ENCODE results near the gene PIP4K2B. TPM values are rescaled to one million over a fixed set of nuclear protein-coding genes. Genes with fewer than 3 reads are reported as not detected.

PIP4K2B gene
- total RNA-seq, 1 experiment from 2014 or later: 28.0 TPM

GRCh38 chr17:38766341-38766740 lies 33.0 kb downstream of the PIP4K2B start:
- TF ChIP-seq EZH2 (IDR thresholded peaks at IDR 0.05; ENCODE audit: borderline replicate concordance, low read depth, low read length, poor library complexity, severe bottlenecking): no peak
- TF ChIP-seq, protein P1, sequence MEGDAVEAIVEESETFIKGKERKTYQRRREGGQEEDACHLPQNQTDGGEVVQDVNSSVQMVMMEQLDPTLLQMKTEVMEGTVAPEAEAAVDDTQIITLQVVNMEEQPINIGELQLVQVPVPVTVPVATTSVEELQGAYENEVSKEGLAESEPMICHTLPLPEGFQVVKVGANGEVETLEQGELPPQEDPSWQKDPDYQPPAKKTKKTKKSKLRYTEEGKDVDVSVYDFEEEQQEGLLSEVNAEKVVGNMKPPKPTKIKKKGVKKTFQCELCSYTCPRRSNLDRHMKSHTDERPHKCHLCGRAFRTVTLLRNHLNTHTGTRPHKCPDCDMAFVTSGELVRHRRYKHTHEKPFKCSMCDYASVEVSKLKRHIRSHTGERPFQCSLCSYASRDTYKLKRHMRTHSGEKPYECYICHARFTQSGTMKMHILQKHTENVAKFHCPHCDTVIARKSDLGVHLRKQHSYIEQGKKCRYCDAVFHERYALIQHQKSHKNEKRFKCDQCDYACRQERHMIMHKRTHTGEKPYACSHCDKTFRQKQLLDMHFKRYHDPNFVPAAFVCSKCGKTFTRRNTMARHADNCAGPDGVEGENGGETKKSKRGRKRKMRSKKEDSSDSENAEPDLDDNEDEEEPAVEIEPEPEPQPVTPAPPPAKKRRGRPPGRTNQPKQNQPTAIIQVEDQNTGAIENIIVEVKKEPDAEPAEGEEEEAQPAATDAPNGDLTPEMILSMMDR (conservative IDR thresholded peaks at IDR 0.05; ENCODE audit: low read depth, low read length): no peak
- DNase-seq (ENCODE audit: low spot score): no peak
- no peaks in the 10 kb centered on the region for H3K27me3 ChIP-seq (replicated peaks; ENCODE audit: insufficient read depth, low read depth, low read length, poor library complexity)
- ChIA-PET CTCF (no interaction called here), POLR2A (ENCODE audit: low non-redundant PET) (no interaction called here)
- BruUV-seq (replicated peaks): no TSS peak
- intact Hi-C loops (cut with micrococcal nuclease; ENCODE audit: unreplicated experiment): no loop called here
- no peaks in the 10 kb centered on the region for H3K4me1 ChIP-seq (ENCODE audit: insufficient read depth, low read length, poor library complexity, severe bottlenecking)
- H3K9me3 ChIP-seq (ENCODE audit: low read depth, low read length, poor library complexity, severe bottlenecking): no peaks in the 10 kb centered on the region
- H3K27ac ChIP-seq (ENCODE audit: low read depth, low read length, poor library complexity, severe bottlenecking): no peak overlapping the region
- no peak overlapping the region for H3K4me3 ChIP-seq (ENCODE audit: low read depth, low read length, poor library complexity, severe bottlenecking)
- H3K36me3 ChIP-seq (ENCODE audit: insufficient read depth, low read length, poor library complexity, severe bottlenecking): peaks cover 4% of the 10 kb centered on the region

GRCh38 chr17:38762231-38762630 lies 37.1 kb downstream of the PIP4K2B start:
- Histone ChIP-seq H3K9me3 (ENCODE audit: low read depth, low read length, poor library complexity, severe bottlenecking) (no peaks in the 10 kb centered on the region), H3K4me1 (ENCODE audit: insufficient read depth, low read length, poor library complexity, severe bottlenecking) (no peaks in the 10 kb centered on the region), H3K4me3 (ENCODE audit: low read depth, low read length, poor library complexity, severe bottlenecking) (no peak overlapping the region), H3K27ac (ENCODE audit: low read depth, low read length, poor library complexity, severe bottlenecking) (no peak overlapping the region), H3K27me3 (replicated peaks; ENCODE audit: insufficient read depth, low read depth, low read length, poor library complexity) (no peaks in the 10 kb centered on the region), H3K36me3 (ENCODE audit: insufficient read depth, low read length, poor library complexity, severe bottlenecking) (peaks cover 2% of the 10 kb centered on the region)
- ChIA-PET CTCF (no interaction called here), POLR2A (ENCODE audit: low non-redundant PET) (no interaction called here)
- DNase-seq (ENCODE audit: low spot score): no peak
- intact Hi-C loops (cut with micrococcal nuclease; ENCODE audit: unreplicated experiment): no loop called here
- TF ChIP-seq EZH2 (IDR thresholded peaks at IDR 0.05; ENCODE audit: borderline replicate concordance, low read depth, low read length, poor library complexity, severe bottlenecking): no peak
- TF ChIP-seq, protein P1 (conservative IDR thresholded peaks at IDR 0.05; ENCODE audit: low read depth, low read length): no peak
- no TSS peak for BruUV-seq (replicated peaks)

- Histone ChIP-seq H3K27me3 (replicated peaks; ENCODE audit: insufficient read depth, low read depth, low read length, poor library complexity) (no peaks in the 10 kb centered on the region), H3K4me3 (ENCODE audit: low read depth, low read length, poor library complexity, severe bottlenecking) (no peak overlapping the region), H3K9me3 (ENCODE audit: low read depth, low read length, poor library complexity, severe bottlenecking) (no peaks in the 10 kb centered on the region), H3K4me1 (ENCODE audit: insufficient read depth, low read length, poor library complexity, severe bottlenecking) (no peaks in the 10 kb centered on the region), H3K27ac (ENCODE audit: low read depth, low read length, poor library complexity, severe bottlenecking) (no peak overlapping the region), H3K36me3 (ENCODE audit: insufficient read depth, low read length, poor library complexity, severe bottlenecking) (no peaks in the 10 kb centered on the region)
- POLR2A ChIA-PET (ENCODE audit: low non-redundant PET): no interaction called here
- CTCF ChIA-PET: no interaction called here
- intact Hi-C loops (cut with micrococcal nuclease; ENCODE audit: unreplicated experiment): no loop called here
- no peak for DNase-seq (ENCODE audit: low spot score)
- no peak for TF ChIP-seq EZH2 (IDR thresholded peaks at IDR 0.05; ENCODE audit: borderline replicate concordance, low read depth, low read length, poor library complexity, severe bottlenecking)
- TF ChIP-seq, protein P1 (conservative IDR thresholded peaks at IDR 0.05; ENCODE audit: low read depth, low read length): peak; percentile 47
- no TSS peak for BruUV-seq (replicated peaks)
These were observed 37.7 kb downstream of the PIP4K2B start for GRCh38 chr17:38761612-38762011.
